DND-41 (cell line): ENCODE measurements around the gene TBC1D1.

Source experiments
- CTCF ChIP-seq: IDR thresholded peaks from 2 replicates; pipeline ENCODE4 v1.5.1; 2012; ENCODE audit warnings: borderline replicate concordance, low read length, moderate library complexity, mild to moderate bottlenecking; ENCODE audit not compliant: poor library complexity, severe bottlenecking; ENCODE audit errors: extremely low read depth
- EZH2 ChIP-seq: IDR thresholded peaks from 3 replicates; pipeline ENCODE4 v1.6.1; 2012; ENCODE audit warnings: borderline replicate concordance, low read depth, mild to moderate bottlenecking, moderate library complexity, low read length, inconsistent platforms; ENCODE audit not compliant: severe bottlenecking

GRCh38 chr4:38044060-38044459, 153.2 kb downstream of the TBC1D1 start:
- TF ChIP-seq CTCF: no peak
- TF ChIP-seq EZH2: no peak
